ENCODE data around the gene BMP7.

DNA sequence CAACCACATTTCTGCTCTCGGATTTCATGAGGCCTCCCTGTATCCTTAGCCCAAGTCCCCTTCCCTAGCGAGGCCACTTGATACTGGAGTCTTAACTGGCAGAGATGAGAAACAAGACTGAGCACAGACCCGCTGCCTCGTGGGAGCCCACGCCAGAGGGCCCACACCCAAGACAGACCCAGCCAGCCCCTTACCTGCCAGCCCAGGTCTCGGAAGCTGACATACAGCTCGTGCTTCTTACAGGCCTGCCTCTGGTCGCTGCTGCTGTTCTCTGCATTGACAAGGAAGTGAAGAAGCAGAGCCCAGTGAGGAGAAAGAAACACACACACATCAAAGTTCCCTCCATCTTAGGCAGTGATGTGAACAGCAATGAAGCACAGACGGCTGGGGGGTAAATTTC is 91.7 kb downstream of the BMP7 start:
- TF ChIP-seq, protein P1, sequence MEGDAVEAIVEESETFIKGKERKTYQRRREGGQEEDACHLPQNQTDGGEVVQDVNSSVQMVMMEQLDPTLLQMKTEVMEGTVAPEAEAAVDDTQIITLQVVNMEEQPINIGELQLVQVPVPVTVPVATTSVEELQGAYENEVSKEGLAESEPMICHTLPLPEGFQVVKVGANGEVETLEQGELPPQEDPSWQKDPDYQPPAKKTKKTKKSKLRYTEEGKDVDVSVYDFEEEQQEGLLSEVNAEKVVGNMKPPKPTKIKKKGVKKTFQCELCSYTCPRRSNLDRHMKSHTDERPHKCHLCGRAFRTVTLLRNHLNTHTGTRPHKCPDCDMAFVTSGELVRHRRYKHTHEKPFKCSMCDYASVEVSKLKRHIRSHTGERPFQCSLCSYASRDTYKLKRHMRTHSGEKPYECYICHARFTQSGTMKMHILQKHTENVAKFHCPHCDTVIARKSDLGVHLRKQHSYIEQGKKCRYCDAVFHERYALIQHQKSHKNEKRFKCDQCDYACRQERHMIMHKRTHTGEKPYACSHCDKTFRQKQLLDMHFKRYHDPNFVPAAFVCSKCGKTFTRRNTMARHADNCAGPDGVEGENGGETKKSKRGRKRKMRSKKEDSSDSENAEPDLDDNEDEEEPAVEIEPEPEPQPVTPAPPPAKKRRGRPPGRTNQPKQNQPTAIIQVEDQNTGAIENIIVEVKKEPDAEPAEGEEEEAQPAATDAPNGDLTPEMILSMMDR (IDR thresholded peaks at IDR 0.05): no peak
- no peak for TF ChIP-seq POLR2A (IDR thresholded peaks at IDR 0.05)
